KOPT-K1 (cell line): ENCODE measurements around the gene ZNF664.

Experiments
- H3K27ac ChIP-seq: fragments of 200-600 bp; sonication (generic); 2 replicates; pipeline ENCODE4 v1.5.1; 2016; ENCODE audit warnings: antibody characterized with exemption, mild to moderate bottlenecking, low read depth, low read length; ENCODE audit not compliant: poor library complexity, severe bottlenecking
- H3K36me3 ChIP-seq: fragments of 200-600 bp; sonication (generic); 2 replicates; pipeline ENCODE4 v1.5.1; 2017; ENCODE audit warnings: antibody characterized with exemption, mild to moderate bottlenecking, low read length, moderate library complexity; ENCODE audit not compliant: insufficient read depth
- H3K9me3 ChIP-seq: fragments of 200-600 bp; sonication (generic); 2 replicates; pipeline ENCODE4 v1.5.1; 2017; ENCODE audit warnings: antibody characterized with exemption, low read length, mild to moderate bottlenecking; ENCODE audit not compliant: insufficient read depth, poor library complexity, severe bottlenecking

Gene ZNF664

GRCh38 chr12:123998991-123999359, 26.0 kb downstream of the ZNF664 start:
- peaks cover 33% of the 10 kb centered on the region for H3K36me3 ChIP-seq
- H3K27ac ChIP-seq: peak overlapping the region; percentile 76
- H3K9me3 ChIP-seq: no peaks in the 10 kb centered on the region

GRCh38 chr12:124000111-124000510, 27.1 kb downstream of the ZNF664 start:
- Histone ChIP-seq H3K27ac (peak overlapping the region; percentile 76), H3K9me3 (no peaks in the 10 kb centered on the region), H3K36me3 (peaks cover 41% of the 10 kb centered on the region)

GRCh38 chr12:124001343-124001742, 28.3 kb downstream of the ZNF664 start:
- Histone ChIP-seq H3K27ac (peak overlapping the region; percentile 76), H3K36me3 (peaks cover 49% of the 10 kb centered on the region), H3K9me3 (no peaks in the 10 kb centered on the region)

- no peaks in the 10 kb centered on the region for H3K9me3 ChIP-seq
- H3K27ac ChIP-seq: peak overlapping the region; percentile 76
- H3K36me3 ChIP-seq: peaks cover 49% of the 10 kb centered on the region
Measured at GRCh38 chr12:124002021-124002644, 29.1 kb downstream of the ZNF664 start.

GRCh38 chr12:124002654-124003053, 29.6 kb downstream of the ZNF664 start:
- Histone ChIP-seq H3K27ac (peak overlapping the region; percentile 76), H3K36me3 (peaks cover 49% of the 10 kb centered on the region), H3K9me3 (no peaks in the 10 kb centered on the region)

- H3K9me3 ChIP-seq: no peaks in the 10 kb centered on the region
- peak overlapping the region; percentile 21 for H3K27ac ChIP-seq
- peaks cover 42% of the 10 kb centered on the region for H3K36me3 ChIP-seq
Measured at GRCh38 chr12:124004233-124004875, 31.3 kb downstream of the ZNF664 start.

GRCh38 chr12:124006085-124006845, 33.2 kb downstream of the ZNF664 start:
- H3K27ac ChIP-seq: peak overlapping the region; percentile 89
- no peaks in the 10 kb centered on the region for H3K9me3 ChIP-seq
- H3K36me3 ChIP-seq: peaks cover 50% of the 10 kb centered on the region

GRCh38 chr12:124006846-124007713, 34.1 kb downstream of the ZNF664 start:
- Histone ChIP-seq H3K9me3 (no peaks in the 10 kb centered on the region), H3K36me3 (peaks cover 50% of the 10 kb centered on the region), H3K27ac (peak overlapping the region; percentile 89)

GRCh38 chr12:124007826-124008570, 35.0 kb downstream of the ZNF664 start:
- Histone ChIP-seq H3K27ac (peak overlapping the region; percentile 89), H3K36me3 (peaks cover 59% of the 10 kb centered on the region), H3K9me3 (no peaks in the 10 kb centered on the region)

- H3K36me3 ChIP-seq: peaks cover 62% of the 10 kb centered on the region
Measured at GRCh38 chr12:124008595-124008994, 35.6 kb downstream of the ZNF664 start.

GRCh38 chr12:124009781-124010180, 36.8 kb downstream of the ZNF664 start:
- H3K27ac ChIP-seq: no peak overlapping the region
- H3K9me3 ChIP-seq: no peaks in the 10 kb centered on the region
- H3K36me3 ChIP-seq: peaks cover 64% of the 10 kb centered on the region

More at GRCh38 chr12:124008595-124008994, 35.6 kb downstream of the ZNF664 start:
- Histone ChIP-seq H3K9me3 (no peaks in the 10 kb centered on the region), H3K27ac (peak overlapping the region; percentile 89)

GRCh38 chr12:124010687-124011086, 37.7 kb downstream of the ZNF664 start:
- Histone ChIP-seq H3K27ac (no peak overlapping the region), H3K9me3 (no peaks in the 10 kb centered on the region), H3K36me3 (peaks cover 57% of the 10 kb centered on the region)

GRCh38 chr12:124011435-124012115, 38.6 kb downstream of the ZNF664 start:
- no peak overlapping the region for H3K27ac ChIP-seq
- H3K36me3 ChIP-seq: peaks cover 55% of the 10 kb centered on the region
- H3K9me3 ChIP-seq: no peaks in the 10 kb centered on the region

- Histone ChIP-seq H3K36me3 (peaks cover 55% of the 10 kb centered on the region), H3K27ac (no peak overlapping the region), H3K9me3 (no peaks in the 10 kb centered on the region)
Measured at GRCh38 chr12:124013073-124013472, 40.1 kb downstream of the ZNF664 start.
